ENCODE data around the gene HCN3.

The HCN3 gene

DNA sequence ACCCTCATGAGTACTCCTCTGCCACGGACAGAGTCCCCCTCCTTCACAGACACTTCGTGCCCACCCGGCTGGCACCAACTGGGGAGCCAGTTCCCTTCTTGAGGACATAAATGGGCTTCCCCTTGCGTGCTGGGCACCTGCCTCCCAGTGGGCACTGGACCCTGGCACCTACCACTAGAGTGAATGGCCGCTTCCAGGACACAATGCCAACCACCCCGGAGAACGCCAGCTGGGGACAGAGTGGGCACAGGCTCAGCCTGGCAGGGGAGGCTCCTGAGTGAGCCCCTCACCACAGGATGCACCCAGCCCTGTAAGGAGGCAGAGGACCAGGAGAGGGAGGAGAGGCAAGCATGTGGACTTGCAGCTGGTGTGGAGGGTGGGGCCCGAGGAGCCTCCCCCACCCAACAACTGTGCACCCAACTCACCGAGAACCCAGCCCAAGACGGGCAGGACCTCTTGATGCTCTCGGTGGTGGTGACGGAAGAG is 23.0 kb upstream of the HCN3 start:
- DNase-seq (ENCODE audit: low read depth): no peak

DNA sequence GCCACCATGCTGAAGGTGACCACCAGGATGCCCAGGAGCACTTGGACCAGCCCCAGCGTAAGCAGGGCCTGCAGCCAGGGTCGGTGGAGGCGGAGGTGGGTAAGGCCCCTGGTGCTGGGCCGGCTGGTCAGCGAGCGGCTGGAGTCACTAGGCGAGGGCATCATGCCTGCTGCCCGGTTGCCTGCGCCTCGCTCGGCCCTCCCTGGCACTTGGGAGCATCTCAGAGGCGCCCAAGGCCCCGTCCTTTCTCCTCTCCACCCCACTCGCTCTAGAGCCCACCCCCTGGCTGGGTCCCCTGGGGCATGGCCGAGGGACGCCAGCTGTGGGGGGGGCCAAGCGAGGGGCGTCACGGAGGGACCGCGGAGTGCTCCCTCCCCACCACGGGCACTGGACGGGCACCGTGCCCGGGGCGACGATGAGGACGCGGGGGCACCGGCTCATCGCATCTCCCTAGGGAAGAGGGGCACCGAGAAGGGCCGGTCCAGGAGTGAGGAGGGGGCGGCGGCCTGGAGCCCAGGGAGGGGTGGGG is 22.5 kb upstream of the HCN3 start:
- no peak for DNase-seq (ENCODE audit: low read depth)

DNA sequence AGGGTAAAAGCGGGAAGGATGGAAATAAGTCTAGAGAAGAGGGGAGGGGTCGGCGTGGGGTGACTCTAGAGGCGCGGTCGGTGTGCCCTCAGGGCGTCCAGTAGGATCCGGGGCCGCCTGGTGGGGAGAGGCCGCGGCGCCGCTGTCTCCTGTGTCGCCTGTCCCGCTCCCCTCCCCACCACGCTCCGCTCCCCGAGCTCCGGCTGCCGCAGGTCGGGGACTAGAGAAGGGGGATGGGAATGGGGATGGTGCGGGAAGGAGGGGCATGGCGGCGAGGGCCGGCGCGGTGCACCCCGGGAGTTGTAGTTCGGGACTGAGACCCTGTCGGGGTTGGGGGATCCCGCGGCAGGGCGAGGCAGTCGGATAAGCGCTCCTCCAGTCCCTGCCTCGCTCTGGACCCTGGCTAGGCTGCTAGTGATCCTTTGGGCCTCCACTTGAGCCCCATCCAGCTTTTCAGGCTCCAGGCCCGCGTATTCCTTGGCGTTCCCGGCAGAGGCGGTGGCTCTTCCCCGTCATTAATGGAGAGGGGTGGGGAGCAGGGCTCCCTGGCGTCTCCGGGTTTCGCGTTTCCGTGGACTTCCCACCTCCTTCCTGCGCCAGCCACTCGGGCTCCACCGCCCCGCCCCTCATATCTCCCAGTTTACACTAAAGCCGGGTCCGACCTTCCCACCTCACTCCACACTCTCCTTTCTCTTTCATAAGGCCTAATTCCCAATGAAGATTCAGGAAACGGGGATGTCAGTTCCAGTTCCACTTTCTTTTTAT is 21.8 kb upstream of the HCN3 start, which contains the start of gene ENTREP3:
Gene ENTREP3 (minus strand): TSS at position 241 of the 765 bp plus-strand sequence. CDS start 606 bp downstream, outside the sequence.
- DNase-seq (ENCODE audit: low read depth): peak; percentile 54

DNA sequence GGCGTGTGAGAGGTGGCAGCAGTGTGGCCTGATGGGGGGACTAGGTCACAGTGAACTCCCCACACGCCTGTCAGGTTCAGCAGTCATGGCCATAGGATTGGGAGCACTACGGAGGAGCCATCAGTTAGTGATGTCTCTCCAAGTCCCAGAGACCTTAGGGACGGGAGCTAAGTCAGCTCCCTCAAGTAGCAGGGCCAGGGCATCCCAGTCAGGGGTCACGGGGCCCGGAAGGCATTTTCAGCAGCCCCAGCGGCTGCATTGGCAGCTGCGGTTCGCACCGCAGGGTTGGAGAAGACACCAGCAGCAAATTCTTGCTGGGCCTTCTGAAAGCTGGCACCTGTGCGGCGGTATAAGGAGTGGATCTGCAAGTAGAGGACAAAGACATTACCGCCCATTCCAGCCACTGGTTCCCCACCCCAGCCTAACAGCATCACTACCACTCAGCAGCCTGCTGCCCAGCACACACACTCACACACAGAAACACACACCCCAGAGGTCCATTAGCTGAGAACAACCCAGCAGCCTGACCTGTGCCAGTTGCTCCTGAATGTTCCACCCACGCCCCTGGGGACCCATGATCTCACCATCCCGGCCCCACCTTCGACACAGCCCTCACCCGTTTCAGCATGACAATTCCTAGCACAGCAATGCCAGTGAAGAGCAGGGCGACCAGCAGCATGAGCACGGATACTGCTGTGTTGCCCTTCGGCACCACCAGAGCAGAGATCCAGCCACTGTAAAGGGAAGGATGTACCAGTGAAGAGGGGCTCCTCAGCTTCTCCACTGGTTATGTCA is 21.0 kb upstream of the HCN3 start:
- no peak for DNase-seq (ENCODE audit: low read depth)

DNA sequence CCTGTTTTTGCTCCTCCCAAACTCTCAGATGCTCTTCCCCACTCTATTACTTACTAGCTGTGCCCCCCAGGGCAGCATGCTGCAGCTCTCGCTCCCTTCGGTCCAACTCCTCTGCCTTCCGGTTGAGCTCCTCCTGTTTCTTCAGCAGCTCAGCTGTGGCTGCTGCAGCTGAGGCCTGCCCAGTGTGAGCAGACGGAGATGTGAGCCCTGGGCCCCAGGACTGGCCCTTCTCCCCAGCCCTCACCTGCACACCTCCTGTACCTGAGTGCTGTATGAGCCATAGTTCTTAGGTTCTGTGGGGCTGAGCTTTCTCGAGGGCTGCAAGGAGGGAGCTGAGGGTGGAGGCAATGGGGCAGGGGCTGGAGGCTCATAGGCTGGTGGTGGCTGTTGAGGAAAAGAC is 17.0 kb upstream of the HCN3 start:
- no peak for DNase-seq (ENCODE audit: low read depth)

DNA sequence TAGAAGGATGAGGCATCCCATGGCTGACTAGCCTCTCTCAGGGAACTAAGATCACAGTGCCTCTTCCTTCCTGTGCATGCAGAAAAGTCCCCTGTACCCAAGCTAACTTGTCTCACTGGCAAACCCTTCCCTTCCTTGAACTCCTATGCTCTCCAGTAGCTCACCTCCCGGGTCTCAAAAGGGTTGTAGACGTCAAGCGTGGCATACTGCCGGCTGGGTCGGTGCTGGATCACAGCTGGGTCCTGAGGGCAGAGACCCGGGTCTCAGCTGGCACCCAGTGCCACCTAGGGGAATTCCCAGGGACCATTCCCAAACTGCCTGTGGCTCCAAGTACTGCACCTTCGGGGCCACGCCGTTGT is 15.8 kb upstream of the HCN3 start:
- DNase-seq (ENCODE audit: low read depth): no peak

DNA sequence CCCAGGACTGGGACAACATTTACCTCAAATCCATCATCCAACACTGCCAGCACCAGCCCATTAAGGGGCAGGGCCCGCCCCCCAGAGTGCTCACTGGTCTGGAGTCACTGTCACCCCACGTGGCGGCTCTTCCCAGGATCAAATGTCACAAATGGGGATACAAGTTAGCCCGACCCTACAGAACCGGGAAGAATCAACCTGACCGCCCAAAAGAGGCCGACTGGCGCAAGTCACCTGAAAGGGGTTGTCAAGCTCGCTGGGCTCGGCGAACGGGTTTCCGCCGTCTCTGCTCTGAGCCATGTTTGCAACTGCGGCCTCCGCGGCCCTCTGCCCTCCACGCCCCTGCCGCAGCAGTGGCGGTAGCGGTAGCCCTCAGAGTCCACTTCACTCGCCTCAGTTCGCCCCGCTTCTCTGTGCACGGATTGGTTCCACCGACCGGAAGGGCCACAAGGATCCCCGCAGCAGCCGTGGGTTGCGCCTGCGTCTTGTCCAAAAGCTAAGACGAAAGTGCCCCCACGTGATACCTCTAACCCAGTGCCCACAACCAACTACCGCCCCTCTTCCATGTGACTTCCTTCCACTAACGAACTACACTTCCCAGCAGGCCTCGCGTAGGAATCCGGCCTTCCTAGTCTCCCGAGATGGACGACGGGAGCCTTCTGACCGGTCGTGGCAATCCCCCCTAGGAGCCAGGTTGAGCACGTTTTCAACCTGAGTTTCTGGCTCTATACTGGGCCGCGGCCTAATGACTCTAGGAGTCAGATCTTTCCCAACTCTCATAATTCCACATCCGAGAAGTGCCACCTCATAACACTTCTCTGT is 15.2 kb upstream of the HCN3 start, which contains the start of gene SCAMP3:
Gene SCAMP3 (minus strand): TSS at position 509 of the 822 bp plus-strand sequence. CDS start 209 bp downstream, at position 300.
- DNase-seq (ENCODE audit: low read depth): peak; percentile 79

DNA sequence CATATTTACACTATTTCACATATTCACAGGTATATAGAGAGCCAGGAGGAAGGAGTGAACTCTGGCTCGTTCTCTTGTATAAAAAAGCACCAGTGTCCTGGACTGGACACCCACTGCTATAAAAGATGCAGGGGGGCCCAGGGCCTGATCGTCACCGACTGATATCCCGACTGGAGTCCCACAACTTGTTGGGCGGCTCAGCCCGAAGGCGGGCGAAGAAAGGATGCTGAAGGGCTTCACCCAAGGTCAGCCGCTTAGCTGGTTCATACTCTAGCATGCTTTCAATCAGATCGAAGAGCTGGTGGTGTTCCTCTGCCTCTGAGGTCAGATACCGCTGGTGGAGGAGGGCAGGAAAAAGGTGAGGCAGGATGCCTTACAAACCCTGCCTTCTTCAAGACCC is 14.2 kb upstream of the HCN3 start:
- no peak for DNase-seq (ENCODE audit: low read depth)

DNA sequence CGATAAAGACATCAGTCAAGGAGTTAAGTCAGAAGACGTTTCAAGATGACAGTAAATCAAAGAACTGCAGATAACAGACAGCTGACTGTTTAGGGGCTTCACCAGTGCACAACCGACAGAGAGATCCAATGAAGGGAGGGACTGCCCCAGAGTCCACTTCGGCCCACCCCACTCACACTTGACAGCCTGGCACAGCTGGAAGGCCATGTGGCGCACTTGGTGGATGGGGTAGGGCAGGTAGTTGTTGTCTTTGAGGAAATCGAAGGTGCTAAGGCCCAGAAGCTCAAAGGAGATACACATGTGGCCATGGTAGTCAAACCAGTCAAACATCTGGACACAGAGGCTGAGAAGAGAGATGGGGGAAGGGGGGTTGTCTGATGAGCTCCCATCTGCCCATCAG is 10.7 kb upstream of the HCN3 start:
- no peak for DNase-seq (ENCODE audit: low read depth)

DNA sequence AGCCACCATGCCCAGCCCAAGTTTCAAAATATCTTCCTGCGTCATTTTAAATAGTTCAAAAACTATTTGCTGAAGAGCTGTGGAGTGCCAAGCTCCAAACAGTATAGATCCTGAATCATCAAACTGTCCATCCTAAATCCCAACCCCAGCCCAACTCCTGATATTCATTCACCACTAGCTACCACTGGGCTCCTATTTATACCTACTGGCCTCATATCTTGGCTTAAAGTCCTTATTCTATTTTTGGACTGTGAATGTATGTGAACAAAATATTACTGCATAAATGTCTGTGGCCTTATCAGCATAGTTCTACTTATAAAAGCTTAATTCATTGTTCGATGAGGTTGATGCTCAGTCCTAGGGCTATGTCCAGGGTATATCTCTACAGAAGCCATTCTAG is 9.9 kb upstream of the HCN3 start:
- no peak for DNase-seq (ENCODE audit: low read depth)

DNA sequence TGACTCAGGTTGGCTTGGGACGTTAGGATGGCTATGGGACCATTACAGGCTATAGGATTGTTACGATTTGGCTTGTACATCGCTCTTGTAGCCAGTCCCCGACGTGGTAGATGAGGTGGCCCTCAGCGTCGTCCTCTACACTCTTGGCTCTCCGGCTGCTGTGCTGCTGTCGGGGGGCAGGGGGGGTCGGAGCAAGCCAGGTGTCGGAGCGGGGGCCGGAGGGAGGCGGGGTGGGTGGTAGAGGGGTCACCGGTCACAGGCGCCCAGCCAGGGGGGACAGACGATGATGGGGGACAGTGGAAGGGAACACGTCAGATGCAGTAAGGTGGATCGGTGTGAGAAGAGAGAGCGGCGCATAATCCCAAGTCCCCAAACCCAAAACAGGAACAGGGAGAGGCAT is 8.6 kb upstream of the HCN3 start:
- no peak for DNase-seq (ENCODE audit: low read depth)

DNA sequence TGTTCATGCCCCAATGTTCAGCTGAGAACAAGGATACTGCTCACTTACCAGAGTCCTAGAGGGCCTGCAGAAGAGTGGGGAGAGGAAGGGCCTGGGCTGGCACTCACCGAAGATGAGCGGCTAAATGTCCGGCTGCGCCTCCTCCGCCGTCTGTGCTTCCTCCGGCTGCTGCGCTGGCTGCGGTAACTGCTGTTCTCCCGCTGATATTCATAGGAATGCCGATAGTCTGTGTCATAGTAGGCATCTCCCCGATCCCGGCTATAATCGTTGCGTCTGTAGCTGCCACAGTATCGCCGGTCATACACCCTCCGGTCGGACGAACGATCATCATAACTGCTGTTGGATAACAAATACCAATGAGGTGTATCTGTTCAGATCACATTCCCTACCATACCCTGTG is 7.9 kb upstream of the HCN3 start:
- DNase-seq (ENCODE audit: low read depth): no peak

DNA sequence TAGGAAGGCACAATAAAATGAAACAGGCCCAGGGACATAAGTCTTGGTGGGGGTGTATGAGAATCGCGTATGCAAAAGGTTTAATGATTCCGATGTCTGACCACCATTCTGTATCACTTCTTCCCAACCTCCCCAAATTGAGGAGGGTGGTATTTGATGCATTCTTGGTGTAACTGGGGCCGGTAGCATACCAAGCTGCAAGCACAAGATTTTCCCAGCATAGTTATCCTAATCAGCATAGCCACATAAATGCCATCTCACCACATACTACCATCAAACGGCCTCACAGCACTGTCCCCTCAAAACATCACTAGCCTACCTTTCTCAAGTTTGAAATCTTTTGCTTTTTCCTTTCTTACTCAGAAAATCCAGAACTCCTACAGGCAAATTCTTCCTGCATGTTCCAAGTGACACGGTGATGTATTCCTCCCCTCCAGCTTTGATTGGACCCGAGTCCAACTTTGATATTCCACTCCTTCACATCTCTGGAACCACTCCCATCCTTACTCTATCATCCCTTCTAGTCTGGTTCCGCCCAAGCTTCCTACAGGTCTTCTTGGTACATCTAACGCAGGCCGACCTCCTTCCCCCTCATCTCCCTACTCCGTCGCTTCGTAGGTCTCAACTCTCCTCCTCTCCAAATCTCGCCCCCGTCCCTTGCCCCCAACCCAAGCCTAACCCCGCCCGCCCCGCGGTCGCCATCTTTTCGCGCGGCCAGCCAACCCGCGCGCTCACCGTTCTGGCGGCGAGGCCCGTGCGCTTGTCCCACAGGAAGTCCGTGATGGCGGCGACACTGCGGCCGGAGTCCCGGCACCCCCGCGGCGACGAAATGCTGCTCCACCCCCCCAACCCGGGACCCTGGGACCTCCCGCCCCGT is 4.6 kb upstream of the HCN3 start:
- DNase-seq (ENCODE audit: low read depth): no peak

DNA sequence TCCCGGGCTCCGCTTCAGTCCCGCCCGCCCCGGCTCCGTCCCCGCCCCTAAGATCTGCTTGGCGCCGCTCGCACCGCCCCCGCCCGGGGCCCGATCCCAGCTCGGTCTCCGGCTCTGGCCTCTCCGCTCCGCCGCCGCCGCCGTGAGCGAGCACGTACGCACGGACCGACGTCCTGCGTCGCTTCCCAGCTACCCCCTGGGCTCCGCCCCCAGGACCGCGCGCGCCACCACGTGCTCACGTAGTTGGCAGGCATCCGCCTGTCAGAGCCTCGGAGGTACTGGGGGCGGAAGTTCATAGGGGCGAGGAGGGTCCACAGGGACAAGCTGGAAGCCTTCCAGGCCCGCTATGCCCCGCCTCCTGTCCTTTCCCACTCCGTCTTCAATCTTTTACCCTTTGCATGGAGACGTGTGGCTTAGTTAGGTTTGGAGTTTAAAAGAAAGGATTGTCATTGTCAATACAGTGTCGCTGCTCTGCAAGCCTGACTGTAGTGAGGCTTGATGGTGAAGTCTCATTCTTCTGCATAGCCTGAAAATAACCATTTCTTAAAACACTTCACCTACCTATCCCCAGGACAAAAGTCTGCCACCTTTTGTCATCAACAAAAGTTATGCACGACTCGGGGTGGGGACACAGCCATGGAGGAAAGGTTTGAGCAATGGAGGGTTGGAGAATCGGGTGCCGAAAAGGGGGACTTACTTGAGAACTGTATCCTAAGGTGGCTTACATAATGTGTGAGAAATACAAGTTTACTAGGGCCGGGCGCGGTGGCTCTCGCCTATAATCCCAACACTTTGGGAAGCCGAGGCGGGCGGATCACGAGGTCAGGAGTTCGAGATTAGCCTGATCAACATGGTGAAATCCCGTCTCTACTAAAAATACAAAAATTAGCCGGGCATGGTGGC is 3.7 kb upstream of the HCN3 start, which contains the start of gene CLK2:
Gene CLK2 (minus strand): TSS at position 162 of the 903 bp plus-strand sequence. CDS start 2,527 bp downstream, outside the sequence.
- DNase-seq (ENCODE audit: low read depth): peak; percentile 93

DNA sequence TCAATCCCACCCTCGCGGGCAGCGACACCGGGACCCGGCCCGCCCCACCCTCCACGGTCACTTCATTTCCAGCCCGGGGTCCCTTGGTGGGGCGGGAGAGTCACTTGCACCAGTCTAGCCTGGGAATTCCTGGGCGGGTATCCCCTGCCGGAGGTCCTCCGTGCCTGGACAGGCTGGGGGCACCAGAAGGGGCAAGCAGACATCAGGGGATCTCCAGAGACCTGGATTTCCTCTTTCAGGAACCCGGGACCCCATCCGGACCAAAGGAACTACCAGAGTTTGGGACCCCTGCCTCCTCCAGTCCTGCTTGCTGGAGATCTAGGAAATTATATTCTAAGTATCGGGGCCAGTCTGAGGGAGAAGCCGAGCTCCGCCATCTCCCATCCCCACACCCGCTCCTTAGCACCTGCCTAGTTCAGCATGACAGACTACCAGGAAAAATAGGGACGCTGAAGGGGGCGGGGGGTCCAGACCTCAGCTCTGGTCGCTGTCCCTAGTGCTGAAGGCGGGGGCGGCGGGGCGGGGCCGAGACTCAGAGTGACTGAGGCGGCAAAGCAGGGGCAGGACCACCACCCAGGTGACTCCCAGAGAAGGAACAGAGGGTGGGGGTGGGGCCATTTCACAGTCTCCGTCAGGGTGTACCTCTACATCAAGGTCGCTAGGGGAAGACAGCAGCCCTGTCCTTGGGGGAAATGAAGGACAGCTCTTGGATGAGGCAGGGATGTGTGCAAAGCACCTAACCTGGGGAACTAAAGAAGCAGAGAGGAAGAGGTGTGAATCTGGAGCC is 832 bp downstream of the HCN3 start:
- peak; percentile 48 for DNase-seq (ENCODE audit: low read depth)

DNA sequence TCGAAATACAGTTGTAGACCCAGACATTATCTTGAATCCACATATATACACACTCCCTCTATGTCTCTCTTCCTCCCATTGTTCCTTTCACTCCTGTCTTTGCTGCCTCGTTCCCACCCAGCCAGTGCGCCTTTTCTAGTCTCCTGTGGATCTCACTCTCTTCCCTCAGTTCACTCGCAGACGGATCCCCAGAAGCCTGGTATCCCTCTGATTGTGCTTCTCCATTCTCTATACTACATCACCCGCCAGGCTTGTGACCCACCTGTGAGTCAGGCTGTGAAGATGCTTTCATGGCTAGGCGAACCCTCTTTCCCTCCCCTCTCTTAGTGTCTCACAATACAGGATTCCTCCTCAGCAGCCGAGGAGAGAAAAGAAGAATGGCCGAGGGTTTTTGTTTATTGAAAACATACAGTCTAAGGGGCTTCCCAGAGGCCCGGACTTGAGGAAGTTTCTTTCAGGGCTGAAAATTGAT is 1.5 kb downstream of the HCN3 start:
- DNase-seq (ENCODE audit: low read depth): no peak

DNA sequence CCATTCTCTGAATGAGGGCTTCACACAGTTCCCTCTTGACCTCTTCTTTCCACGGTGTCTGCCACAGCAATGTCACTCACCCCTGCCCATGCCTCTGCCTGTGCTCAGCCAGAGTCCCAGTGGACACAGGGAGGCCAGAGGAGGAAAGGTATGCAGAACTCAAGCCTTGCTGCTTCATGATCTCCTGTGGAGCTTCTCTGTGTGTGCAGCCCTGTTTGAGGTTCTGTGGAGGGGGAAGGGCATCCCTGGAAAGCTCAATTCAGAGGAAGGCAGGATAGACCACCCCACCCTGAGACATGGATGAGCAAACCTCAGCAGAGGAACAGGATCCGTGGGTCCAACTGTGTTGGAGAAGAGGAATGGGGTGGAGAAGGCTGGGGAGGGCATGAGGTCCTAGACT is 2.0 kb downstream of the HCN3 start:
- no peak for DNase-seq (ENCODE audit: low read depth)

DNA sequence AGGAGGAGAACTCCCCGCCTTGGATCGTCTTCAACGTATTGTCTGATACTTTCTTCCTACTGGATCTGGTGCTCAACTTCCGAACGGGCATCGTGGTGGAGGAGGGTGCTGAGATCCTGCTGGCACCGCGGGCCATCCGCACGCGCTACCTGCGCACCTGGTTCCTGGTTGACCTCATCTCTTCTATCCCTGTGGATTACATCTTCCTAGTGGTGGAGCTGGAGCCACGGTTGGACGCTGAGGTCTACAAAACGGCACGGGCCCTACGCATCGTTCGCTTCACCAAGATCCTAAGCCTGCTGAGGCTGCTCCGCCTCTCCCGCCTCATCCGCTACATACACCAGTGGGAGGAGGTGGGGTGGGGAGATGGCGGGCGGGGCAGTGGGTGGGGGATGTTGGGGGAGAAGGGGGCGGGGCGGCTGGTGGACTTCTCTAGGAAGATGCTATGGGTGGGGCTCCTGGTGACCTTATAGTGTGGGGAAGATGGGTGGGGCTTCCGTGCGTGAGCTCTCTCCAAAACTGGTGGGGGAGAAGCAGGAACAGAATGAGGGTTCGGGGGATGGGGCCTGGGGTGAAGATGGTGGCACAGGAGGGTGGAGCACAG is 5.3 kb downstream of the HCN3 start:
- DNase-seq (ENCODE audit: low read depth): no peak

All from stimulated activated CD8-positive, alpha-beta memory T cell treated with anti-CD3 and anti-CD28 coated beads, Interleukin-7, amount 100 ng/mL, for 24 hours (primary cell).